BLaER1 treated with 17β-estradiol and CSF1 and Interleukin-3, amounts not matched to agents 10 nM and 100 nM (cell line): ENCODE results near the gene ZFR.

Experiments used
- H3K27ac ChIP-seq, 11 experiments: shearing (Covaris generic); formaldehyde crosslinking; 2 replicates each; pipeline ENCODE4 v1.8.1; 2022
- H3K27me3 ChIP-seq, 11 experiments: shearing (Covaris generic); formaldehyde crosslinking; 2 replicates each; pipeline ENCODE4 v1.8.1; 2022
- H3K36me3 ChIP-seq, 11 experiments: shearing (Covaris generic); formaldehyde crosslinking; 2 replicates each; pipeline ENCODE4 v1.8.1; 2022
- H3K4me1 ChIP-seq, 10 experiments: shearing (Covaris generic); formaldehyde crosslinking; 2 replicates each; pipeline ENCODE4 v1.8.1; 2022
- H3K4me2 ChIP-seq, 11 experiments: shearing (Covaris generic); formaldehyde crosslinking; 2 replicates each; pipeline ENCODE4 v1.8.1; 2022
- H3K4me3 ChIP-seq, 10 experiments: shearing (Covaris generic); formaldehyde crosslinking; 2 replicates each; pipeline ENCODE4 v1.8.1; 2022
- H3K9ac ChIP-seq, 11 experiments: shearing (Covaris generic); formaldehyde crosslinking; 2 replicates each; pipeline ENCODE4 v1.8.1; 2022
- H3K9me3 ChIP-seq, 11 experiments: shearing (Covaris generic); formaldehyde crosslinking; replicated peaks in 1 of 11; 2 replicates each; pipeline ENCODE4 v1.8.1; 2022
- H4K20me1 ChIP-seq, 11 experiments: shearing (Covaris generic); formaldehyde crosslinking; 2 replicates each; pipeline ENCODE4 v1.8.1; 2022
- Cebpa-rat ChIP-seq, 11 experiments: shearing (Covaris generic); IDR thresholded peaks; 2 replicates each; pipeline ENCODE4 v1.8.1; 2022

Gene ZFR

DNA sequence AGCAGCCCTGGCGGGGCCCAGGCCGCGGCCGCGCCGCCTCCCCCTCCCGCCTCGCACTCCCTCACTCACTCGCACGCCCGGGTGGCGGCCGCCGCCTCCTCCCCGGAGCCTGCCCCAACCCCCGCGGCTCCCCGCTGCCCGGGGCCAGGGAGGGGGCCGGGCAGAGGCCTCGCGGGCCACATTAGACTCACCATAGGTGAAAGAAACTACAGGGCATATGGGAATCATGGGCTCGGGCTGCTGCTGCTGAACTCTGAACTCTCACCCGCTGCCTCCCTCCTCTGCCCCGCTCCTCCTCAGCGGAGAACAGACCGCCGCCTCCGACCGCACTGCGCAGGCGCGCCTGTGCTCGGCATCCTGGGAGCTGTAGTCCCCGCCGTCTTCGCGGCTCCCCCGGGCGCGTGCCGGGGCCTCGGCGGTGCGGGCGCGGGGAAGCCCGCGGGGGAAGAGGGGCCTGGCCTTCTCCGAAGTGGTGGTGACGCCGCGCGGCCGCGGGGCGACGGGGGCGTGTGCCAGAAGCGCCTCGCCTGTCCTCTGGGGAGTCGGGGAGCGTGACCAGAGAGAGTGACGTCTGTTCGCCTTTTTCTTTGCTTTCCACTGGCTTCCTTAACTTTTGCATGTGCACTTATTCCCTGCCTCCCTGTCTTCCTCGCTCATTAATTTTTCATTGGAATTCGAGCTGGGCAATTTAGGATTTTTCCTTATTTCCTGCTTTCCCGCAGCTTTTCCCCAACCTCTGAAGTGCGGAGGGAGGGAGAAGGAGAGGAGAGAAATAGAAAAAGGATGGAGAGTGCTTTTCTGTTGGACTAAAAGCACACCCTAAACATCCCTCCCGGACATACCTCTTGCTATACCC, at the start of gene ZFR:
Gene ZFR, minus strand, starts transcription at position 310 of the 856 bp plus-strand sequence. Its CDS starts 82 bp downstream, at position 228.
- TF ChIP-seq Cebpa-rat (IDR thresholded peaks at IDR 0.05): no peak
- H3K27ac ChIP-seq: peak within 1 kb of the TSS; percentile 92 to 98 (median 97)
- peak within 1 kb of the TSS; percentile 88 to 97 (median 92) for H3K4me3 ChIP-seq
- H3K4me2 ChIP-seq: peak within 1 kb of the TSS; percentile 76 to 93 (median 85)
- H3K9me3 ChIP-seq: peaks cover 0 to 15% (median 0%) of the 10 kb centered on the region in 11 experiments; a peak in 7 of 22 replicates
- peaks cover 2 to 32% (median 20%) of the 10 kb centered on the region in 11 experiments; a peak in 20 of 22 replicates for H3K36me3 ChIP-seq
- H3K27me3 ChIP-seq: no peaks in the 10 kb centered on the region
- peak within 1 kb of the TSS; percentile 91 to 99 (median 98) for H3K9ac ChIP-seq
- peaks cover 20 to 52% (median 23%) of the 10 kb centered on the region in 10 experiments for H3K4me1 ChIP-seq
- H4K20me1 ChIP-seq: peaks cover 17 to 41% (median 39%) of the 10 kb centered on the region in 11 experiments; a peak in 20 of 22 replicates

DNA sequence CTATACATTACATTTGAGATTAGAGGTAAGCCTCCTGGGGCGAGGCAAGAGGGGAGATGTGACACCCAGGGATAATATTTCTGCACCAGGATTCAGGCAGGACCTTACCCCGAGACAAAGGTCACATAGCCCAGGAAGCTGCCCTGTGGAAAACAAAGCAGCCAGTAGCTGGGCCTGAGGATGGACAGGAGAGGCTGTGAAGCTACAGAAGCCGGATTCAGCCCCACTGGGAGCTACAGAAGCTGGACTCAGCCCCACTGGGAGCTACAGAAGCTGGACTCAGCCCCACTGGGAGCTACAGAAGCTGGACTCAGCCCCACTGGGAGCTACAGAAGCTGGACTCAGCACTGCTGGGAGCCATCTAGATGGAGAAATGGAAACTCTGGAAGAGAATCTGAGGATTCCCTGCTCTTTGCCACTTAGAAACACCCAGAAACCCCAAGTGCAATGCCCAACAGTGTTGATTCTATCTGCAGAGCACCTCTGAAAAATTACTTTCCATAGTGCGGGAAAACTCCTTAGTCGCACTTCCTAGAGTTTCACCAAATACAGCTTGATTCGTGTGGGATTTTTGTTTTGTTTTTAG, 46.5 kb upstream of the ZFR start:
- H3K4me1 ChIP-seq: no peaks in the 10 kb centered on the region
- H3K27ac ChIP-seq: no peak overlapping the region
- H4K20me1 ChIP-seq: no peaks in the 10 kb centered on the region
- H3K4me2 ChIP-seq: no peak overlapping the region
- H3K4me3 ChIP-seq: no peak overlapping the region
- H3K27me3 ChIP-seq: no peaks in the 10 kb centered on the region
- H3K9ac ChIP-seq: no peak overlapping the region
- H3K9me3 ChIP-seq: no peaks in the 10 kb centered on the region
- no peaks in the 10 kb centered on the region for H3K36me3 ChIP-seq
- no peak for TF ChIP-seq Cebpa-rat (IDR thresholded peaks at IDR 0.05)

DNA sequence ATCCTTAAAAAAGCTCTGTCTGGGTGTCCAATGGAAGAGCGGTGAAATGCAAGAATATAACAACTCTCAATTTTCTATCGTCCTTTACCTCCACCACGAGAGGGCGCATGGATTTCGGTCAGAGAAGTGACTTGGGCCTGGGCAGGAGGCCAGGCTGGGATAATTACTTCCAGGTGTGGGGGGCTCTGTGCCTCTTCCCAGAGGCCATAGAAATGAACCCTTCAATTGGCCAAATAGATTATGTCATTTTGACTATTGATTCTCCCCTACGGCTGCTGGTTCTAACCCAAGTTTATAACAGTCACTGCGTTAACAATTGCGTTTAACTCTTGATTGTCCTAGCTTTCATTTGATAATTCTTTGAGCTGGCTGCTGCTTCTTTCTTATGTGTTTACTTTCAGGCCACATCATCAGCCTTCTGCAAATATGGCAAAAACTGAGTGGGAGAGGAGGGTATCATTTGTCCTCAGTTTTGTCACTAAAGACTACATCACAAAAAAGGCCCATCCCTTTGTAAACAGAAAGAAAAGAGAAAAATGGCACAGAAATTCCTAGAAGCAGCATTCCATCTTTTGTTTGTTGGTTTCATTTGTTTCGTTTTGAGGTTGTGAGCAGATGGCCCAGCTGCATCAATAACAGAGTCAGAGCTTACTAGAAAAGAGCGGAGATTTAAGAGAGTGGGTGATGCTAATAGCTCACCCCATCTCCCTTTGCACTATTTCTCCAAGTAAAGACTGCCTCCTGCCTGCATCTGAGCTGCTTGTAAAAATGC, 45.4 kb upstream of the ZFR start:
- Histone ChIP-seq H3K9me3 (no peaks in the 10 kb centered on the region), H3K9ac (no peak overlapping the region), H3K27me3 (no peaks in the 10 kb centered on the region), H3K4me3 (no peak overlapping the region), H3K27ac (no peak overlapping the region), H3K36me3 (no peaks in the 10 kb centered on the region), H4K20me1 (no peaks in the 10 kb centered on the region), H3K4me1 (no peaks in the 10 kb centered on the region), H3K4me2 (no peak overlapping the region)
- no peak for TF ChIP-seq Cebpa-rat (IDR thresholded peaks at IDR 0.05)

DNA sequence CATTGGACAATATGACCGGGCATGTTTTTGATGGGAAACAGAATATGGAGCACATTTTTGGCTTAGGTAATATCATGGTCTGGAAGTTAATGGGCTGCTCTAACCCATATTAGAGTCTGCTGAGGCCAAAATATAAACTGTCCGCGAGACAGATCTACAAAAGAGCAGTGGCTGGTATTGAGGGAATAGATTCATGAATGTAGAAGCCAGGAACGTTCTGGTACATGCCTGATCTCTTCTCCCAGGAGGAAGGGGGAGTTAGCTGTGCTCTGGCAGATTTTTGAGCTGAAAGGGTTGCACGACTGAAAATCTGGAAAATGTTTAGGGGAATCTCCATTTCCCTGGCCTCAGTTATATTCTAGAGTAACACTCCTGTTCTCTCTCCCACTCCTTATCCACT, 42.9 kb upstream of the ZFR start:
- no peak overlapping the region for H3K4me2 ChIP-seq
- no peaks in the 10 kb centered on the region for H3K27me3 ChIP-seq

DNA sequence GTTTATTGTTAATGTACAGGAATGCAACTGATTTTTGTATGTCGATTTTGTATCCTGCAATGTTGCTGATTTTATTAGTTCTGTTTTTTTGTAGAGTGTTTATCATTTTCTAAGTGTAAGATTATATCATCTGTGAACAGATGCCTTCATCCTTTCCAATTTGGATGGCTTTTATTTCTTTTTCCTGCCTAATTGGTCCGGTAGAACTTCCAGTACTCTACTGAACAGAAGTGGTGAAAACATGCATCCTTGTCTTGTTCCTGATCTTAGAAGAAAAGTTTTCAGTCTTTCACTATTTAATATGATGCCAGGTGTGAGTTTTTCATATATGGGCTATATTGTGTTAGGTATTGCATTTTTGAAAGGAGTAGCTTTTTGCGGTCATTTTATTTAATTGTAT, 42.5 kb upstream of the ZFR start:
- no peak for TF ChIP-seq Cebpa-rat (IDR thresholded peaks at IDR 0.05)

More for the DNA sequence above, 42.9 kb upstream of the ZFR start:
- no peak for TF ChIP-seq Cebpa-rat (IDR thresholded peaks at IDR 0.05)
- no peak overlapping the region for H3K4me3 ChIP-seq
- no peaks in the 10 kb centered on the region for H3K36me3 ChIP-seq
- H3K9me3 ChIP-seq: no peaks in the 10 kb centered on the region
- H3K27ac ChIP-seq: no peak overlapping the region
- no peak overlapping the region for H3K9ac ChIP-seq
- no peaks in the 10 kb centered on the region for H4K20me1 ChIP-seq
- no peaks in the 10 kb centered on the region for H3K4me1 ChIP-seq

DNA sequence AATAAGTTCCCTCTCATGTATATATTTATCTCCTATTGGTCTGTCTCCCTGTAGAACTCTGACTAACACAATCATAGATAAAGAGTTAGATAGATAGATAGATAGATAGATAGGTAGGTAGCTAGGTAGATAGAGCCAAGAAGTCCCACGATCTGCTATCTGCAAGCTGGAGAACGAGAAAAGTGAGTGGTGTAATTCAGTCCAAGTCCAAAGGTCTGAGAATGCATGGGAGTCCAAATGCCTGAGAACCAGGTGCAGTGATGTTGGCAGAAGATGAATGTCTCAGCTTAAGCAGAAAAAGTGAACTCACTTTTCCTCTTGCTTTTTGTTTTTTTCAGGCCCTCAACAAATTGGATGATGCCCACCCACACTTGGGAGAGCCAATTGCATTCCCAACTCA, 37.7 kb upstream of the ZFR start:
- Histone ChIP-seq H3K9ac (no peak overlapping the region), H3K4me2 (no peak overlapping the region), H3K36me3 (no peaks in the 10 kb centered on the region), H3K4me1 (no peaks in the 10 kb centered on the region), H4K20me1 (no peaks in the 10 kb centered on the region), H3K27me3 (no peaks in the 10 kb centered on the region), H3K9me3 (no peaks in the 10 kb centered on the region), H3K27ac (no peak overlapping the region), H3K4me3 (no peak overlapping the region)
- no peak for TF ChIP-seq Cebpa-rat (IDR thresholded peaks at IDR 0.05)

More for the DNA sequence above, 42.5 kb upstream of the ZFR start:
- no peaks in the 10 kb centered on the region for H3K4me1 ChIP-seq
- H3K27me3 ChIP-seq: no peaks in the 10 kb centered on the region
- no peak overlapping the region for H3K4me3 ChIP-seq
- H4K20me1 ChIP-seq: no peaks in the 10 kb centered on the region
- no peak overlapping the region for H3K9ac ChIP-seq
- H3K36me3 ChIP-seq: no peaks in the 10 kb centered on the region
- H3K4me2 ChIP-seq: no peak overlapping the region
- no peaks in the 10 kb centered on the region for H3K9me3 ChIP-seq
- no peak overlapping the region for H3K27ac ChIP-seq

DNA sequence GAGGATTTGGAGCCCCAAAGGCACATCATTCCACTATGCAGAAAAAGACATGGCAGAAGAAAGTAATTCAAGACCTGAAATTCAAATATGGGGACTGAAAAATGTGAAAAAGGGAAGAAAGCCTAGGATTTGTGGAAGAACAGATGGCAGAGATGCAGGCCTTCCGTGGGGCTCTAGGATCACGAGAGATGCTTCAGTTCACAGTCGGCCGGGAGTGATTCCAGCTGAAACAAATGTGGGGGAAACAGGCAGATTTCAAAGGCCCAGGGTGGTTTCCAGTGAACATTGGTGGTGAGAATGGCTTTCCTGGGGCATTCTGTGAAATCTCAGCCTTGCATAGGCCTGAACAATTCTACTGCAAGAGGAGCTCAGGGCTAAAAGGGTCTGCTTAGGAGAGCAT, 34.6 kb upstream of the ZFR start:
- H3K27me3 ChIP-seq: no peaks in the 10 kb centered on the region
- no peaks in the 10 kb centered on the region for H3K9me3 ChIP-seq
- H3K4me3 ChIP-seq: no peak overlapping the region
- H3K9ac ChIP-seq: no peak overlapping the region
- H4K20me1 ChIP-seq: no peaks in the 10 kb centered on the region
- no peak overlapping the region for H3K27ac ChIP-seq
- H3K36me3 ChIP-seq: no peaks in the 10 kb centered on the region
- no peak for TF ChIP-seq Cebpa-rat (IDR thresholded peaks at IDR 0.05)
- no peak overlapping the region for H3K4me2 ChIP-seq
- H3K4me1 ChIP-seq: no peaks in the 10 kb centered on the region

DNA sequence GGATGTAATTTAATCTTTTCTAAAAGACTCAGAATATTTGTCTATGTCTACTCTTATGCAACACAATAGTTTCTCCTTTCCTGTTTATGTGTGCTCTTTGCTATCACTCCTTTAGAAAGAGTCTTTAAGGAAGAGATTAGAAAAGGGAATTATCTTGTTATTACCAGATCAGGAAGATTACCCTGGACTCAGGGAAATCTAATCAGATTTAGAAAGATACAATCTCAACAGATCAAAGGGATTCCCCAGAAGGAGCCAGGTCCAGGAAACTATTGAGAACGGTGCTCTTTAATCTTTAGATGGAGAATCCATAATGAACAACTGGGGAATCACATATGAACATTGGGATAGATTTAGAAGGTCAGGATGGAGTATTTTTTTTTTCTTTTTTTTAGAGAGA, 32.4 kb upstream of the ZFR start:
- Histone ChIP-seq H3K9ac (no peak overlapping the region), H3K36me3 (no peaks in the 10 kb centered on the region), H3K27ac (no peak overlapping the region), H3K27me3 (no peaks in the 10 kb centered on the region), H3K4me2 (no peak overlapping the region), H3K4me1 (no peaks in the 10 kb centered on the region), H3K4me3 (no peak overlapping the region), H4K20me1 (no peaks in the 10 kb centered on the region), H3K9me3 (no peaks in the 10 kb centered on the region)
- TF ChIP-seq Cebpa-rat (IDR thresholded peaks at IDR 0.05): no peak

DNA sequence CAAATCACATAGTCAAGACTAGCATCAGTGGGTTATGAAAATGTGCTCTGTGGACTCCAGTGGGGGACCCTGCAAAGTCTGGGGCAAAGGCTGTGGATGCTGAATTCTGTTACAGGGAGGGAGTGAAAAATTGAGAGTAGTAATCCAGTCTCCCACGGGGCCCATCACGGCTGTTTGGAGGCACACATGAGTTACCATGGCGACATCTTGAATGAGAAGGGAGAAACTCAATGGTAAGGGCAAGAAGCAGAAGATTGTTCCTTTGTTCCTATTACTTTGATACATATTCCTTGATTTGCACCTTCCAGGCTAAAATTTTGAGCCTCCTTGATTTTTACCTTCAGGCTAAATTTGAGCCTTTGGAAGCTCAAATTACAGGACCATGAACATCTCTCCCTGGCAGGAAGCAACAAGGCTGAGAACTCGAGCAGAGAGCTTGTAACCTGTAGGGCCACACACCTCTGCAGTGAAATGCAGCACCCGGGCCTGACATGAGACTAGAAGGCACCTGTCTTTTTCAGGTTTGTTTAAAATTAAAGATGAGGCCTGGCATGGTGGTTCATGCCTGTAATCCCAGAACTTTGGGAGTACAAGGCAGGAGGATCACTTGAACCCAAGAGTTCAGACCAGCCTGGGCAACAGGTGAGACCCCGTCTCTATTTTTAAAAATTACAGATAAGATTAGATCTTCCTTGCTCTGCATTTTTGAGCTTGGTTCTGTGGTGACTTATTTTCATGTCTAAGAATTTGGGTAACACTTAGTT, 31.0 kb upstream of the ZFR start:
- Histone ChIP-seq H3K9me3 (no peaks in the 10 kb centered on the region), H3K9ac (no peak overlapping the region), H3K4me2 (no peak overlapping the region), H3K27ac (no peak overlapping the region), H4K20me1 (no peaks in the 10 kb centered on the region), H3K27me3 (no peaks in the 10 kb centered on the region), H3K36me3 (no peaks in the 10 kb centered on the region), H3K4me1 (no peaks in the 10 kb centered on the region), H3K4me3 (no peak overlapping the region)
- no peak for TF ChIP-seq Cebpa-rat (IDR thresholded peaks at IDR 0.05)
